ENCODE data around the gene UBE2E2.

Gene UBE2E2

DNA sequence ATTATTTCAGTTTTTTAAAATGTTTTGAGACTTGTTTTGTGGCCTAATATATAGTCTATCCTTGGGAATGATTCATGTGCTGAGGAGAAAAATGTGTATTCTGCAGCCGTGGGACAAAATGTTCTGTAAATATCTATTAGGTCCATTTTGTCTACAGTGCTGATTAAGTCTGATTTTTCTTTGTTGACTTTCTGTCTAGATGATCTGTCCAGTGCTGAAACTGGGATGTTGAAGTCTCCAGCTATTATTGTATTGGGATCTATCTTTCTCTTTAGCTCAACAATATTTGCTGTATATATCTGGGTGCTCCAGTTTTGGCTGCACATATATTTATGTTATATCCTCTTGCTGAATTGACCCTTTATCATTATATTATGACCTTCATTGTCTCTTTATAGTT, 85.2 kb downstream of the UBE2E2 start:
- no peak overlapping the region for H3K4me3 ChIP-seq (ENCODE audit: low read depth, low read length)
- TF ChIP-seq POLR2A (IDR thresholded peaks at IDR 0.05; ENCODE audit: extremely low read depth, insufficient read length) (no peak), CTCF (IDR thresholded peaks at IDR 0.05; ENCODE audit: low read depth, low read length) (no peak), MYC (IDR thresholded peaks at IDR 0.05; ENCODE audit: low read depth, low read length) (no peak), MAX (IDR thresholded peaks at IDR 0.05; ENCODE audit: low read depth, low read length) (no peak)
- no peak for DNase-seq (ENCODE audit: low read depth)

DNA sequence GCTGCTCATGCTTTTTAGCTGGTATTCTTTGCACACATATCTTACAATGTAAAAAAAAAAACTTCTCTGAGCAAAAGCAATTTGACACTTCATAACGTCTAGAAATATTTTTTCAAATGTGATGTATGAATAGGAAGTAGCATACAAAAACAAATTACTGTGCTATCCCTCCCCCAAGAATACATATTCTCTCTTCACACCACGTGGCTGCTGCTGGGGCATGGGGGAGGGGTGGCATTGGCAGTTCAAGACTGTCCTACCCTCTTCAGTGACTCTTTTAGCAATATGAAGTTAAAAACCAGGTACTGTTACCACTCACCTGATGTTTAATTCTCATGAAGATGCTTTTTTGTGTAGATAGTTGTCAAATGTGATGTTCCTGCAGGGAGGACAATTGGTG, 85.6 kb downstream of the UBE2E2 start:
- TF ChIP-seq POLR2A (IDR thresholded peaks at IDR 0.05; ENCODE audit: extremely low read depth, insufficient read length) (no peak), MAX (IDR thresholded peaks at IDR 0.05; ENCODE audit: low read depth, low read length) (no peak), MYC (IDR thresholded peaks at IDR 0.05; ENCODE audit: low read depth, low read length) (no peak), CTCF (IDR thresholded peaks at IDR 0.05; ENCODE audit: low read depth, low read length) (no peak)
- no peak for DNase-seq (ENCODE audit: low read depth)

GRCh38 chr3:23292432-23292831, 89.3 kb downstream of the UBE2E2 start:
- no peak for DNase-seq (ENCODE audit: low read depth)
- no peak overlapping the region for H3K4me3 ChIP-seq (ENCODE audit: low read depth, low read length)
- TF ChIP-seq MAX (IDR thresholded peaks at IDR 0.05; ENCODE audit: low read depth, low read length): no peak
- no peak for TF ChIP-seq MYC (IDR thresholded peaks at IDR 0.05; ENCODE audit: low read depth, low read length)
- TF ChIP-seq CTCF (IDR thresholded peaks at IDR 0.05; ENCODE audit: low read depth, low read length): no peak
- TF ChIP-seq POLR2A (IDR thresholded peaks at IDR 0.05; ENCODE audit: extremely low read depth, insufficient read length): no peak

More for the DNA sequence above, 85.6 kb downstream of the UBE2E2 start:
- no peak overlapping the region for H3K4me3 ChIP-seq (ENCODE audit: low read depth, low read length)

DNA sequence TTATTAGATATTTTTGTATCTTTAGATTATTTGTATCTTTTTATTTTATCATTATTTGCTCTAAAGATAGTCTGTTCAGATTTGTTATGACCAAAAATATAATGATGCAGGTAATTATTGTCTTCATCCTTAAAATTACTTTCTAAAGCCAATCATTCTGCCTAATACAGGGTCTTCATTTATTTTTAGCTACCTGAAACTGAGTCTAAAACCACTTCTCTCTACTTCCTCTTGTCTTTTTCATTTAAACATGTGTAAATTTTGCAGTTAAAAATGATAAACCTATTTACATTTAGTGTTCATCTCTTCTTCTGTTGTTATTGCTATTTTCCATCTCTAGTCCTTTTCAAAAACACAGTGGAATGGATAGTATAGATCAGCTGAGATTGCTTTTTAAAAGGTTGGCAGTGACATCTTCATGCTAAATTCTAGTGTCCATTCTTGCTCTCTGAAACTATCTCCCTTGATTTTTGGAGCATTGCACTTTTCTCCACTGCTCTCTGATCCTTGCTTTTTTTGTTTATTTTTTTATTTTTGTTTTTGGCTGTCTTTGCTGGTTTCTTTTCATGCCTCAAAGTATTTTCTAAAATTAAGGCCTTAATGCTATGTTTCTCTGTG, 91.8 kb downstream of the UBE2E2 start:
- no peak for DNase-seq (ENCODE audit: low read depth)
- TF ChIP-seq POLR2A (IDR thresholded peaks at IDR 0.05; ENCODE audit: extremely low read depth, insufficient read length): no peak
- TF ChIP-seq CTCF (IDR thresholded peaks at IDR 0.05; ENCODE audit: low read depth, low read length): no peak
- no peak for TF ChIP-seq MYC (IDR thresholded peaks at IDR 0.05; ENCODE audit: low read depth, low read length)
- no peak for TF ChIP-seq MAX (IDR thresholded peaks at IDR 0.05; ENCODE audit: low read depth, low read length)
- H3K4me3 ChIP-seq (ENCODE audit: low read depth, low read length): no peak overlapping the region

DNA sequence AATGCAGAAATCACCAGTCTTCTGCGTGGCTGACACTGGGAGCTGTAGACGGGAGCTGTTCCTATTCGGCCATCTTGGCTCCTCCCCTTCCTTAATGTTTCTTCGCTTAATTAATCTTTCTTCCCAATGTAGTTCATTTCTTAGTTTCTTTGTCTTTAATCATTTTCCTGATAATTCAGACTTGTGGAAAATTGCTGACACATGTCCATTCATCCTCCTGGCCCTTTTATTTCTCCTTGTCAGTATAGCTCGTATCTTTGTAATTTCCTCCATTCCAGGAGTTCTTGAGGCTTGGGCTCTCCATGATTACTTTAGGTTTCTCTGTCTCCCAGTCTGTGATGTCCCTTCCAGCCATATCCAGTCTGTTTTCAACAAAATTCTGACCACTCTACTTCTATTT, 98.7 kb downstream of the UBE2E2 start:
- DNase-seq (ENCODE audit: low read depth): no peak
- no peak for TF ChIP-seq MAX (IDR thresholded peaks at IDR 0.05; ENCODE audit: low read depth, low read length)
- TF ChIP-seq POLR2A (IDR thresholded peaks at IDR 0.05; ENCODE audit: extremely low read depth, insufficient read length): no peak
- TF ChIP-seq CTCF (IDR thresholded peaks at IDR 0.05; ENCODE audit: low read depth, low read length): no peak
- TF ChIP-seq MYC (IDR thresholded peaks at IDR 0.05; ENCODE audit: low read depth, low read length): no peak
- no peak overlapping the region for H3K4me3 ChIP-seq (ENCODE audit: low read depth, low read length)
